Kidney (tissue), 14 donors: Measurements from ENCODE around the gene CCDC27. TPM values are rescaled to one million over a fixed set of nuclear protein-coding genes. Genes with fewer than 3 reads are reported as not detected.

Experiments
- DNase-seq, 5 donors: peaks; one replicate each; pipeline ENCODE4 v3.0.0-alpha.2; 2013 to 2020
- FAIRE-seq: peaks from 2 replicates; lab custom pipeline; 2012; peaks lifted over from hg19 to GRCh38; lab: Jason Lieb, UNC
- H3K27ac ChIP-seq, 2 donors: one replicate each; pipeline ENCODE4 v1.7.0; 2013; ENCODE audit warnings: low read depth in 2 of 2, low read length in 2 of 2, inconsistent platforms in 1 of 2
- H3K27me3 ChIP-seq: one replicate; pipeline ENCODE4 v1.7.1; 2013; ENCODE audit warnings: low read length, inconsistent platforms; ENCODE audit not compliant: control insufficient read depth, insufficient read depth
- H3K36me3 ChIP-seq, 3 donors: one replicate each; pipeline versions ENCODE4 v1.7.0 to v1.7.1; 2013; ENCODE audit warnings: low read length in 3 of 3, control low read depth in 1 of 3, inconsistent platforms in 1 of 3; ENCODE audit not compliant: insufficient read depth in 3 of 3, control insufficient read depth in 2 of 3
- H3K4me1 ChIP-seq, 3 donors: one replicate each; pipeline versions ENCODE4 v1.7.0 to v1.7.1; 2013; ENCODE audit warnings: low read length in 3 of 3, inconsistent platforms in 1 of 3, low read depth in 1 of 3; ENCODE audit not compliant: control insufficient read depth in 2 of 3, insufficient read depth in 2 of 3
- H3K4me3 ChIP-seq, 3 donors: one replicate each; pipeline versions ENCODE4 v1.7.0 to v1.8.1; 2013; ENCODE audit warnings: low read length in 3 of 3, control low read depth in 1 of 3, inconsistent platforms in 1 of 3
- H3K9ac ChIP-seq, 3 donors: one replicate each; pipeline versions ENCODE4 v1.7.0 to v1.7.1; 2013; ENCODE audit warnings: low read length in 3 of 3, control low read depth in 1 of 3, inconsistent platforms in 1 of 3
- H3K9me3 ChIP-seq, 3 donors: one replicate each; pipeline versions ENCODE4 v1.7.0 to v1.7.1; 2013; ENCODE audit warnings: low read length in 3 of 3, control low read depth in 1 of 3, inconsistent platforms in 1 of 3; ENCODE audit not compliant: control insufficient read depth in 2 of 3, insufficient read depth in 1 of 3
- CTCF ChIP-seq: IDR thresholded peaks from 3 replicates; pipeline ENCODE4 v1.5.1; 2012; ENCODE audit warnings: mild to moderate bottlenecking, moderate library complexity, borderline replicate concordance; ENCODE audit not compliant: insufficient read depth; ENCODE audit errors: extremely low read depth
- intact Hi-C: fragments of 100-400 bp; cut with DNase I; formaldehyde crosslinking; loops from one replicate; pipeline ENCODE4 v1.11.1; 2022
- polyA plus RNA-seq: library from polyadenylated mRNA; stranded (reverse); fragments of 350-450 nt; fragmentation: Illumina TruSeq; extraction: RNeasy Lipid Tissue Mini Kit (QIAGEN cat#74804); gene quantifications from one replicate; pipeline ENCODE4 v1.2.3, GENCODE V29; 2014; ENCODE audit warnings: low read depth, low replicate concordance; ENCODE audit not compliant: insufficient read depth
- total RNA-seq: library from RNA; stranded (reverse); fragmentation: NEBNext Ultra II Directional; extraction: Animal tissue kit (Norgen Biotek cat#: 25700); gene quantifications from one replicate; pipeline ENCODE4 v1.2.1, GENCODE V29; 2021
- donor health status: control.
- donor health status: control.
- donor health status: control.
- donor health status: control.
- donor health status: control.
- donor health status: DM: yes; HTN: yes; CAD: no.
- donor health status: Normal renal cell carcinoma (clear cell type).

Gene CCDC27
- total and polyA plus RNA-seq, 2 donors from 2014 or later = not detected

DNA sequence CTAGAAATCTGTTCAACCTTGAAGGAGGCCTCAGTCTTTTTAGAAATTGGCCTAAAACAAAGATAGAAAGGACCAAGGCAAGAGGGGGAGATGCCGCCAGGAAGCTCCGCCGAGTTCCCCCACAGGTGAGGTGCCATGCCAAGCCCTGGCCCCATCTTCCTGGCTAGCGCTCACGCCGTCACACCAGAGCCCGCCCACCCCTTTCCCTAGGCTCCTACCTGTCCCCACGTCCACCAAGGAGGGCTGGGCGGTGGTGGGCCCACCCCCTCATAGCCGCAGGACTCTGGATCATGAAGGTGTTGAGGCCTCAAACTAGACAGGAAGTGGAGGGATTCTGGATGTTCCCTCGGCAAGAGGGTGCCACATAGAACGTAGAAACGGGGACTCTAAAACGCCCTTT lies 15.5 kb upstream of the CCDC27 start:
- intact Hi-C loops = no loop called here
- no peak for TF ChIP-seq CTCF
- H3K4me3 ChIP-seq = no peak overlapping the region

DNA sequence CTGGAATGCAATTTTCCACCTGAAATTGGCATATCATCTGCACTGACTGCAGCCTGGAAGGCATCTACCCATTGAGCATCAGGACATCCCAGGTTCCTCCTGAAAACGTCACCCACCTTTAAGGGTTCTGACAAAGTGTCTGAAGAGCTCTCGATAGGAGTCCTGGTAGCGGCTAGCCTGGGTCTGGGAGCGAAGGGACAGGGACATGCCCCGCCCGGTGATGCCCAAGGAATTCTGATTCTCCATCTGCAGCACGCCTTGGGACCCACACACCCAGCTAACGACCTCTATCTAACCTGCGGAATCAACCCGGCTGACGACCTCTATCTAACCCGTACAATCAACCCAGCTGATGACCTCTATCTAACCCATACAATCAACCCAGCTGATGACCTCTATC lies 13.3 kb upstream of the CCDC27 start:
- Histone ChIP-seq H3K4me3 (no peak overlapping the region), H3K4me1 (no peaks in the 10 kb centered on the region), H3K27ac (no peak overlapping the region), H3K27me3 (no peaks in the 10 kb centered on the region), H3K9ac (no peak overlapping the region), H3K9me3 (no peaks in the 10 kb centered on the region), H3K36me3 (peaks cover 5 to 20% (median 9%) of the 10 kb centered on the region in 3 donors)
- DNase-seq (no peak), FAIRE-seq (no peak)
- no peak for TF ChIP-seq CTCF
- intact Hi-C loops = no loop called here

More for the DNA sequence above, 15.5 kb upstream of the CCDC27 start:
- H3K4me1 ChIP-seq = no peaks in the 10 kb centered on the region
- H3K36me3 ChIP-seq = peaks cover 2 to 20% (median 5%) of the 10 kb centered on the region in 3 donors
- peak in 1 of 5 donors; percentile 66 for DNase-seq
- FAIRE-seq = no peak
- H3K9me3 ChIP-seq = no peaks in the 10 kb centered on the region
- H3K27me3 ChIP-seq = no peaks in the 10 kb centered on the region
- H3K27ac ChIP-seq = no peak overlapping the region
- H3K9ac ChIP-seq = no peak overlapping the region

DNA sequence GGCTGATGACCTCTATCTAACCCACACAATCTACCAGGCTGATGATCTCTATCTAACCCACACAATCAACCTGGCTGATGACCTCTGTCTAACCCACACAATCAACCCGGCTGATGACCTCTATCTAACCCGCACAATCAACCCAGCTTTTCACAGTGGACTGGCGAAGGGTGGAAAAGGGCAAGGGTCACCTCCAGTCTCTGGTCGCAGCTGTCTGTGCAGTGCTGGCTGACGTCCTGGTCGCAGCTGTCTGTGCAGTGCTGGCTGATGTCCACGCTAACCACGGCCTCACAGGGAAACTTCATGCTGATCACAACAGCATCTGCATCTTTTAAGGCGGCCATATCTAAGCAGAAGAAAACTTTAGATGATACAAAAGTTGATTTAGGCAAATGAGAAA lies 12.2 kb upstream of the CCDC27 start:
- DNase-seq (peak in 1 of 5 donors; percentile 81), FAIRE-seq (no peak)
- H3K9ac ChIP-seq = no peak overlapping the region
- no peak overlapping the region for H3K27ac ChIP-seq
- no peak overlapping the region for H3K4me3 ChIP-seq
- TF ChIP-seq CTCF = no peak
- H3K9me3 ChIP-seq = no peaks in the 10 kb centered on the region
- H3K36me3 ChIP-seq = peaks cover 5 to 20% (median 9%) of the 10 kb centered on the region in 3 donors
- no peaks in the 10 kb centered on the region for H3K4me1 ChIP-seq
- no peaks in the 10 kb centered on the region for H3K27me3 ChIP-seq
- intact Hi-C loops = no loop called here

DNA sequence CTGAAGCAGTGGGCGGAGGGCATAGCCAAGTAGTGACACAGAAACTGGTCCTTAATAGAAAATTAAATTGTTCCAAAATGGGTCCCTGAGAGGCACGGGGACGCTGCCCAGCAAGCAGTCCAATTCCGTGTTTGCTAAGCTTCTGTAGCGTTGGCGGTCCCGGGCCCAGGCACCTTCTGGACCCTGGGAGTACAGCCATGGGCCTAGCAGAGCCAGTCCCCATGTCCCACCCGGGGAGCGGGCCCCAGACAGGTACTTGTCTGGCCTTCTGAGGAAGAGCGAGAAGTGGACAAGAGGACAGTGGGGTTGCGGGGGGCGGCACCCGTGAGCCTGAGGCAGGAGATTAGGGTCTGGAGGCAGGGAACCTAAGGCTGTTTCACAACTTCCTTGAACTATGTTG lies 11.5 kb upstream of the CCDC27 start:
- FAIRE-seq (no peak), DNase-seq (peak in 1 of 5 donors; percentile 71)
- Histone ChIP-seq H3K4me1 (no peaks in the 10 kb centered on the region), H3K9me3 (no peaks in the 10 kb centered on the region), H3K36me3 (peaks cover 5 to 20% (median 9%) of the 10 kb centered on the region in 3 donors), H3K9ac (no peak overlapping the region), H3K27ac (no peak overlapping the region), H3K27me3 (no peaks in the 10 kb centered on the region), H3K4me3 (no peak overlapping the region)
- intact Hi-C loops = no loop called here
- no peak for TF ChIP-seq CTCF
